SK-N-SH (cell line): Measurements from ENCODE around the gene CEACAM8.

ENCODE experiments used
- CTCF ChIP-seq: fragments of 200-600 bp; sonication (generic); IDR thresholded peaks from 2 replicates; pipeline ENCODE4 v1.6.1; 2017; ENCODE audit warnings: antibody characterized with exemption, mild to moderate bottlenecking, moderate library complexity
- ELF1 ChIP-seq: IDR thresholded peaks from 2 replicates; pipeline ENCODE4 v1.4.0; 2012
- GATA2 ChIP-seq: sonication (generic); formaldehyde crosslinking; IDR thresholded peaks from 2 replicates; pipeline ENCODE4 v1.5.0; 2020; ENCODE audit warnings: mild to moderate bottlenecking, missing genetic modification reagents
- JUND ChIP-seq: IDR thresholded peaks from 2 replicates; pipeline ENCODE4 v1.4.0; 2012
- POLR2AphosphoS5 ChIP-seq: IDR thresholded peaks from 2 replicates; pipeline ENCODE4 v1.6.1; 2012; ENCODE audit warnings: low read depth, low read length
- TCF12 ChIP-seq: IDR thresholded peaks from 2 replicates; pipeline ENCODE4 v1.4.0; 2012

GRCh38 chr19:42548552-42548951 lies 46.2 kb downstream of the CEACAM8 start:
- TF ChIP-seq ELF1 (no peak), CTCF (no peak), POLR2AphosphoS5 (no peak), TCF12 (no peak), GATA2 (CRISPR knock-in tag) (no peak), JUND (no peak)
